ENCODE data around the gene IGSF3. TPM values are rescaled to one million over a fixed set of nuclear protein-coding genes. Genes with fewer than 3 reads are reported as not detected.

IGSF3 gene
- total RNA-seq, 1 experiment from 2014 or later, result 30.1 TPM

GRCh38 chr1:116706841-116707240, 39.3 kb upstream of the IGSF3 start:
- H3K36me3 ChIP-seq (ENCODE audit: low read depth), result no peaks in the 10 kb centered on the region
- H4K20me1 ChIP-seq (ENCODE audit: insufficient read depth), result no peaks in the 10 kb centered on the region
- H3K9me2 ChIP-seq (ENCODE audit: insufficient read depth), result no peaks in the 10 kb centered on the region
- H3K4me3 ChIP-seq, result no peak overlapping the region
- ChIA-PET CTCF (no interaction called here), POLR2A (ENCODE audit: unreplicated experiment) (no interaction called here)
- peaks cover 36% of the 10 kb centered on the region for H3K4me1 ChIP-seq (replicated peaks; ENCODE audit: insufficient read depth)
- TF ChIP-seq CTCF (conservative IDR thresholded peaks at IDR 0.05) (no peak), EZH2 (IDR thresholded peaks at IDR 0.05; ENCODE audit: low read depth) (no peak)
- no peak overlapping the region for H2AFZ ChIP-seq
- H3K27me3 ChIP-seq (ENCODE audit: insufficient read depth, low read depth), result no peaks in the 10 kb centered on the region
- H3K79me2 ChIP-seq (ENCODE audit: low read depth), result no peaks in the 10 kb centered on the region
- DNase-seq, result no peak
- intact Hi-C loops (cut with micrococcal nuclease; ENCODE audit: unreplicated experiment), result no loop called here
- H3K27ac ChIP-seq, result no peak overlapping the region
- no peaks in the 10 kb centered on the region; the same call in 1 of the 2 replicates for H3K9me3 ChIP-seq (ENCODE audit: insufficient read depth, low read depth)
- peaks cover 15% of the 10 kb centered on the region for H3F3A ChIP-seq (ENCODE audit: insufficient read depth, low read depth)
- H3K4me2 ChIP-seq, result no peak overlapping the region
- no TSS peak for BruUV-seq (replicated peaks)

- Histone ChIP-seq H4K20me1 (ENCODE audit: insufficient read depth) (no peaks in the 10 kb centered on the region), H3K4me3 (no peak overlapping the region), H3K36me3 (ENCODE audit: low read depth) (no peaks in the 10 kb centered on the region), H3K27me3 (ENCODE audit: insufficient read depth, low read depth) (no peaks in the 10 kb centered on the region), H3K9me3 (ENCODE audit: insufficient read depth, low read depth) (no peaks in the 10 kb centered on the region; the same call in 1 of the 2 replicates), H2AFZ (no peak overlapping the region), H3K4me1 (replicated peaks; ENCODE audit: insufficient read depth) (peaks cover 29% of the 10 kb centered on the region), H3F3A (ENCODE audit: insufficient read depth, low read depth) (peaks cover 15% of the 10 kb centered on the region), H3K9me2 (ENCODE audit: insufficient read depth) (no peaks in the 10 kb centered on the region), H3K4me2 (no peak overlapping the region), H3K27ac (no peak overlapping the region), H3K79me2 (ENCODE audit: low read depth) (no peaks in the 10 kb centered on the region)
- BruUV-seq (replicated peaks), result no TSS peak
- DNase-seq, result no peak
- CTCF ChIA-PET, result no interaction called here
- POLR2A ChIA-PET (ENCODE audit: unreplicated experiment), result no interaction called here
- intact Hi-C loops (cut with micrococcal nuclease; ENCODE audit: unreplicated experiment), result no loop called here
- TF ChIP-seq CTCF (conservative IDR thresholded peaks at IDR 0.05), result no peak
- TF ChIP-seq EZH2 (IDR thresholded peaks at IDR 0.05; ENCODE audit: low read depth), result no peak
Observed at GRCh38 chr1:116706123-116706522, 38.6 kb upstream of the IGSF3 start.

- Histone ChIP-seq H2AFZ (no peak overlapping the region), H3K9me3 (ENCODE audit: insufficient read depth, low read depth) (no peaks in the 10 kb centered on the region; the same call in 1 of the 2 replicates), H3K27ac (no peak overlapping the region), H3K36me3 (ENCODE audit: low read depth) (no peaks in the 10 kb centered on the region), H3K4me2 (no peak overlapping the region), H3K9me2 (ENCODE audit: insufficient read depth) (no peaks in the 10 kb centered on the region), H3K4me1 (replicated peaks; ENCODE audit: insufficient read depth) (peaks cover 14% of the 10 kb centered on the region), H3K79me2 (ENCODE audit: low read depth) (no peaks in the 10 kb centered on the region), H3K4me3 (no peak overlapping the region), H4K20me1 (ENCODE audit: insufficient read depth) (no peaks in the 10 kb centered on the region), H3K27me3 (ENCODE audit: insufficient read depth, low read depth) (no peaks in the 10 kb centered on the region), H3F3A (ENCODE audit: insufficient read depth, low read depth) (peaks cover 8% of the 10 kb centered on the region; the same call in 1 of the 2 replicates)
- intact Hi-C loops (cut with micrococcal nuclease; ENCODE audit: unreplicated experiment), result no loop called here
- ChIA-PET POLR2A (ENCODE audit: unreplicated experiment) (interaction anchor here (0.6 kb wide), 1 partner anchor 42 kb away, joined by 3 read pairs; no protein-coding TSS in a partner anchor), CTCF (no interaction called here)
- no TSS peak for BruUV-seq (replicated peaks)
- DNase-seq, result no peak
- no peak for TF ChIP-seq CTCF (conservative IDR thresholded peaks at IDR 0.05)
- TF ChIP-seq EZH2 (IDR thresholded peaks at IDR 0.05; ENCODE audit: low read depth), result no peak
Observed at GRCh38 chr1:116704278-116704677, 36.7 kb upstream of the IGSF3 start.
